ENCODE measurements around the gene GYG1. TPM values are rescaled to one million over a fixed set of nuclear protein-coding genes. Genes with fewer than 3 reads are reported as not detected.

The GYG1 gene
- total and polyA plus RNA-seq, 2 experiments from 2014 or later: 33.2 to 40.9 TPM

DNA sequence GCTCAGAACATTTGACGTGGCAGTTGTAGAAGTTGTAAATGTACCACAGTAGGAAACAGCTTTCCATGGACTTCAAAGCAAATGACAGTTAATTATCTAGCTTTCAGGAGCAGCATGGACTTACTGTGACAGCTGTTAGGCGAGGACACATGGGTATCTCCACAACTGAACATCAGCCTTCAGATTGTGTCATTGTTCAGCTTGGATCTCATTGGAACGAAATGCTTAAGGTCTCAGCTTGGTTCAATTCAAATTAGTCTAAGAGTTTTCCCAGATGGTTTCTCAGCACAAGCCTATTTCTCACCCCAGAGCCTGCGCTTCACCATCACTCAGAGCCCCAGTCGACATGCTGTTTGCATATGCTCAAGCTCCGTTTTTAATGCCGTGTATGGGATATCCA, 21.1 kb upstream of the GYG1 start:
- no peaks in the 10 kb centered on the region for H3K36me3 ChIP-seq (ENCODE audit: insufficient read depth)
- TF ChIP-seq EZH2phosphoT487 (IDR thresholded peaks at IDR 0.05; ENCODE audit: unreplicated experiment) (no peak), POLR2AphosphoS5 (IDR thresholded peaks at IDR 0.05; ENCODE audit: low read depth) (no peak), ZNF114 (CRISPR knock-in tag; IDR thresholded peaks at IDR 0.05) (no peak), CREB1 (CRISPR knock-in tag; IDR thresholded peaks at IDR 0.05; ENCODE audit: low read depth) (no peak), JUNB (IDR thresholded peaks at IDR 0.05; ENCODE audit: unreplicated experiment) (no peak)
- TF ChIP-seq, protein P1, sequence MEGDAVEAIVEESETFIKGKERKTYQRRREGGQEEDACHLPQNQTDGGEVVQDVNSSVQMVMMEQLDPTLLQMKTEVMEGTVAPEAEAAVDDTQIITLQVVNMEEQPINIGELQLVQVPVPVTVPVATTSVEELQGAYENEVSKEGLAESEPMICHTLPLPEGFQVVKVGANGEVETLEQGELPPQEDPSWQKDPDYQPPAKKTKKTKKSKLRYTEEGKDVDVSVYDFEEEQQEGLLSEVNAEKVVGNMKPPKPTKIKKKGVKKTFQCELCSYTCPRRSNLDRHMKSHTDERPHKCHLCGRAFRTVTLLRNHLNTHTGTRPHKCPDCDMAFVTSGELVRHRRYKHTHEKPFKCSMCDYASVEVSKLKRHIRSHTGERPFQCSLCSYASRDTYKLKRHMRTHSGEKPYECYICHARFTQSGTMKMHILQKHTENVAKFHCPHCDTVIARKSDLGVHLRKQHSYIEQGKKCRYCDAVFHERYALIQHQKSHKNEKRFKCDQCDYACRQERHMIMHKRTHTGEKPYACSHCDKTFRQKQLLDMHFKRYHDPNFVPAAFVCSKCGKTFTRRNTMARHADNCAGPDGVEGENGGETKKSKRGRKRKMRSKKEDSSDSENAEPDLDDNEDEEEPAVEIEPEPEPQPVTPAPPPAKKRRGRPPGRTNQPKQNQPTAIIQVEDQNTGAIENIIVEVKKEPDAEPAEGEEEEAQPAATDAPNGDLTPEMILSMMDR (conservative IDR thresholded peaks at IDR 0.05; ENCODE audit: low read depth in 2 of 2): no peak
- TF ChIP-seq, protein P2, sequence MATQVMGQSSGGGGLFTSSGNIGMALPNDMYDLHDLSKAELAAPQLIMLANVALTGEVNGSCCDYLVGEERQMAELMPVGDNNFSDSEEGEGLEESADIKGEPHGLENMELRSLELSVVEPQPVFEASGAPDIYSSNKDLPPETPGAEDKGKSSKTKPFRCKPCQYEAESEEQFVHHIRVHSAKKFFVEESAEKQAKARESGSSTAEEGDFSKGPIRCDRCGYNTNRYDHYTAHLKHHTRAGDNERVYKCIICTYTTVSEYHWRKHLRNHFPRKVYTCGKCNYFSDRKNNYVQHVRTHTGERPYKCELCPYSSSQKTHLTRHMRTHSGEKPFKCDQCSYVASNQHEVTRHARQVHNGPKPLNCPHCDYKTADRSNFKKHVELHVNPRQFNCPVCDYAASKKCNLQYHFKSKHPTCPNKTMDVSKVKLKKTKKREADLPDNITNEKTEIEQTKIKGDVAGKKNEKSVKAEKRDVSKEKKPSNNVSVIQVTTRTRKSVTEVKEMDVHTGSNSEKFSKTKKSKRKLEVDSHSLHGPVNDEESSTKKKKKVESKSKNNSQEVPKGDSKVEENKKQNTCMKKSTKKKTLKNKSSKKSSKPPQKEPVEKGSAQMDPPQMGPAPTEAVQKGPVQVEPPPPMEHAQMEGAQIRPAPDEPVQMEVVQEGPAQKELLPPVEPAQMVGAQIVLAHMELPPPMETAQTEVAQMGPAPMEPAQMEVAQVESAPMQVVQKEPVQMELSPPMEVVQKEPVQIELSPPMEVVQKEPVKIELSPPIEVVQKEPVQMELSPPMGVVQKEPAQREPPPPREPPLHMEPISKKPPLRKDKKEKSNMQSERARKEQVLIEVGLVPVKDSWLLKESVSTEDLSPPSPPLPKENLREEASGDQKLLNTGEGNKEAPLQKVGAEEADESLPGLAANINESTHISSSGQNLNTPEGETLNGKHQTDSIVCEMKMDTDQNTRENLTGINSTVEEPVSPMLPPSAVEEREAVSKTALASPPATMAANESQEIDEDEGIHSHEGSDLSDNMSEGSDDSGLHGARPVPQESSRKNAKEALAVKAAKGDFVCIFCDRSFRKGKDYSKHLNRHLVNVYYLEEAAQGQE (IDR thresholded peaks at IDR 0.05; ENCODE audit: unreplicated experiment): no peak
- Mint-ChIP-seq H3K27me3 (ENCODE audit: insufficient read depth, low read depth, poor library complexity) (no peaks in the 10 kb centered on the region), H3K27ac (no peak overlapping the region; the same call in 1 of the 2 replicates), H3K36me3 (ENCODE audit: low read depth) (no peaks in the 10 kb centered on the region), H3K9me3 (no peaks in the 10 kb centered on the region), H3K4me1 (peaks cover 3% of the 10 kb centered on the region; the same call in 2 of the 3 replicates), H3K4me3 (no peak overlapping the region)
- no peaks in the 10 kb centered on the region for H3K79me2 ChIP-seq (replicated peaks; ENCODE audit: insufficient read depth)
- H3K9me2 ChIP-seq (ENCODE audit: insufficient read depth): no peaks in the 10 kb centered on the region; the same call in 1 of the 2 replicates
- no peak overlapping the region for H3K27ac ChIP-seq (ENCODE audit: low read depth)
- no peak for ATAC-seq
- no peak for DNase-seq (ENCODE audit: low spot score)
- no peak overlapping the region for H3K4me2 ChIP-seq
- no peaks in the 10 kb centered on the region for H4K20me1 ChIP-seq (replicated peaks; ENCODE audit: insufficient read depth)
- H2AFZ ChIP-seq: peak overlapping the region; percentile 53; the same call in 1 of the 2 replicates
- H3K27me3 ChIP-seq (ENCODE audit: insufficient read depth): no peaks in the 10 kb centered on the region
- H3K4me1 ChIP-seq (ENCODE audit: insufficient read depth): peaks cover 2% of the 10 kb centered on the region
- no peaks in the 10 kb centered on the region for H3F3A ChIP-seq (replicated peaks; ENCODE audit: low read depth)
- H3K4me3 ChIP-seq: no peak overlapping the region

DNA sequence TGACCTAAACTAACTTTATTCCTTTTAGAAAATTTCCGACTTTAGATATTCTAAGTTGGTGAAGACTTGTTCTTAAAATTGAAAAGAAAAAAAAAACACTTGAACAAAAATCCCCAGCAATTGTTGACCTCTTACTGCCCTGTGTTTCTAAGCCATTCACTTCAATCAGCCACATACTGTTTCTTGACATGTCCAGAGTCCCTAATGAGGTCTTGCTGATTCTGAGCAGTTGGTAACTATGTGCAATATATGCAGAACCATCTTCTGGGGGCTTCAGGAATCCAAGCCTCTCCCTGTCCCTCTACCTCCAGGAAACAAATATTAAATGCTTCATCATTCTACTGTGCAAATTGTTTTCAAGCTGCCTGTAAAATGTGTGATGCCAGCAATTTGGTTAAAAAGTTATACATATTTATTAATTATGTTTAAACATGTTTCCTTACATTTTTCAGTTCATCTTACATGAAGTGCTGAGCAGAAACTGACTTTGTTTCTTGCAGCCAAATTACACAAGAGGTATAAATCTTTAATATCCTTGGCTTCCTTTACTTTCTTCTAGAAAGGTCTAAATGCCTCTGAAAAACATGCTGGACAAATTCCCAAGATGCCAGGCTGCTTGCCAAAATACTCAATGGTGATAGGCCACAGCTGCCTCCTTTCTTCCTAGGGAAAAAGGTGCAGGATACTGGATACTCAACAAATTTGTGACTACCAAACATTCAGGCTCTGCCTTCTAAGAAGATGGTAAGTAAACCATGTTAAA, 19.8 kb upstream of the GYG1 start:
- no peaks in the 10 kb centered on the region; the same call in 1 of the 2 replicates for H3K9me2 ChIP-seq (ENCODE audit: insufficient read depth)
- no peaks in the 10 kb centered on the region for H3K36me3 ChIP-seq (ENCODE audit: insufficient read depth)
- Mint-ChIP-seq H3K9me3 (peaks cover 2% of the 10 kb centered on the region; the same call in 1 of the 3 replicates), H3K4me1 (no peaks in the 10 kb centered on the region), H3K27ac (no peak overlapping the region), H3K36me3 (ENCODE audit: low read depth) (no peaks in the 10 kb centered on the region), H3K27me3 (ENCODE audit: insufficient read depth, low read depth, poor library complexity) (no peaks in the 10 kb centered on the region), H3K4me3 (no peak overlapping the region)
- no peak for ATAC-seq
- no peak overlapping the region for H3K4me3 ChIP-seq
- no peak overlapping the region for H3K27ac ChIP-seq (ENCODE audit: low read depth)
- no peaks in the 10 kb centered on the region for H4K20me1 ChIP-seq (replicated peaks; ENCODE audit: insufficient read depth)
- no peaks in the 10 kb centered on the region for H3F3A ChIP-seq (replicated peaks; ENCODE audit: low read depth)
- no peak overlapping the region for H3K4me2 ChIP-seq
- DNase-seq (ENCODE audit: low spot score): no peak
- H3K4me1 ChIP-seq (ENCODE audit: insufficient read depth): no peaks in the 10 kb centered on the region
- H3K79me2 ChIP-seq (replicated peaks; ENCODE audit: insufficient read depth): no peaks in the 10 kb centered on the region
- H3K27me3 ChIP-seq (ENCODE audit: insufficient read depth): no peaks in the 10 kb centered on the region
- no peak overlapping the region for H2AFZ ChIP-seq
- no peak for TF ChIP-seq ZNF331 (CRISPR knock-in tag; IDR thresholded peaks at IDR 0.05; ENCODE audit: low read depth)
- TF ChIP-seq, protein P2 (IDR thresholded peaks at IDR 0.05; ENCODE audit: unreplicated experiment): no peak
- TF ChIP-seq CREB1 (CRISPR knock-in tag; IDR thresholded peaks at IDR 0.05; ENCODE audit: low read depth): no peak
- no peak for TF ChIP-seq POLR2AphosphoS5 (IDR thresholded peaks at IDR 0.05; ENCODE audit: low read depth)
- TF ChIP-seq, protein P1 (conservative IDR thresholded peaks at IDR 0.05; ENCODE audit: low read depth in 2 of 2): no peak
- TF ChIP-seq EZH2phosphoT487 (IDR thresholded peaks at IDR 0.05; ENCODE audit: unreplicated experiment): no peak
- no peak for TF ChIP-seq NANOG (IDR thresholded peaks at IDR 0.05; ENCODE audit: borderline replicate concordance)
- TF ChIP-seq ZNF114 (CRISPR knock-in tag; IDR thresholded peaks at IDR 0.05): no peak
- TF ChIP-seq STAT1 (IDR thresholded peaks at IDR 0.05; ENCODE audit: unreplicated experiment): no peak
